Astrocyte (in vitro differentiated cells and primary cell): ENCODE measurements around the gene POU5F1.

ENCODE experiments used
- EZH2 ChIP-seq: IDR thresholded peaks from 2 replicates; pipeline ENCODE4 v1.6.1; 2012; ENCODE audit warnings: mild to moderate bottlenecking, low read length, inconsistent platforms; ENCODE audit not compliant: insufficient read depth
- TF ChIP-seq, protein P1 (sequence below): IDR thresholded peaks from 2 replicates; pipeline ENCODE4 v1.5.1; 2011; ENCODE audit warnings: low read depth, mild to moderate bottlenecking, inconsistent platforms, low read length, moderate library complexity; ENCODE audit not compliant: insufficient read depth

DNA sequence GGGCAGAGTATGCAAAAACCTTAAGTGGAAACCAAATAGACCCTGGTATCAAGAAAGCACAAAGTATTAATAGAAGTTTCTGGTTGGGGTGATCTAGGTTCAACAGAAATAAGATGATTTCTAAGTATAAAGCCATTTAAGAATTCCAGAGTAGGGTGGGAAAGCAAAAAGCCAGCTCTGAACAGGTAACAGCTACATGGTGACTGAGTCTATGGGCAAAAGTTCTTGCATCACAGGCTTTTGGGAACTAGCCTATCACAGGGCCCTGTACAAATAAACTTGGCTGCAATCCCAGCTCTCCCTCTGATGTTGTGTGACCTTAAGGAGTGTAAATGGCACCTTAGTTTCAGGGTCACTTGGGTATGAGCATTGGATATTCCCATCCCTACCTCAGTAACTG is 6.6 kb downstream of the POU5F1 start:
- TF ChIP-seq, protein P1, sequence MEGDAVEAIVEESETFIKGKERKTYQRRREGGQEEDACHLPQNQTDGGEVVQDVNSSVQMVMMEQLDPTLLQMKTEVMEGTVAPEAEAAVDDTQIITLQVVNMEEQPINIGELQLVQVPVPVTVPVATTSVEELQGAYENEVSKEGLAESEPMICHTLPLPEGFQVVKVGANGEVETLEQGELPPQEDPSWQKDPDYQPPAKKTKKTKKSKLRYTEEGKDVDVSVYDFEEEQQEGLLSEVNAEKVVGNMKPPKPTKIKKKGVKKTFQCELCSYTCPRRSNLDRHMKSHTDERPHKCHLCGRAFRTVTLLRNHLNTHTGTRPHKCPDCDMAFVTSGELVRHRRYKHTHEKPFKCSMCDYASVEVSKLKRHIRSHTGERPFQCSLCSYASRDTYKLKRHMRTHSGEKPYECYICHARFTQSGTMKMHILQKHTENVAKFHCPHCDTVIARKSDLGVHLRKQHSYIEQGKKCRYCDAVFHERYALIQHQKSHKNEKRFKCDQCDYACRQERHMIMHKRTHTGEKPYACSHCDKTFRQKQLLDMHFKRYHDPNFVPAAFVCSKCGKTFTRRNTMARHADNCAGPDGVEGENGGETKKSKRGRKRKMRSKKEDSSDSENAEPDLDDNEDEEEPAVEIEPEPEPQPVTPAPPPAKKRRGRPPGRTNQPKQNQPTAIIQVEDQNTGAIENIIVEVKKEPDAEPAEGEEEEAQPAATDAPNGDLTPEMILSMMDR, result no peak
- TF ChIP-seq EZH2, result no peak
